SK-MEL-5 (cell line): ENCODE measurements around the gene MAD1L1. TPM values are rescaled to one million over a fixed set of nuclear protein-coding genes. Genes with fewer than 3 reads are reported as not detected.
"Not testable (repeated sequence)": the region's sequence is repeated elsewhere in the genome, so short reads cannot be mapped to it uniquely, and the experiment has no call there.

Experiments used
- DNase-seq: peaks from one replicate; pipeline ENCODE4 v3.0.0-alpha.2; 2016; ENCODE audit warnings: low read depth, low spot score
- in situ Hi-C: cut with HindIII; loops from 2 replicates; pipeline ENCODE4 v1.10.0; 2016; ENCODE audit warnings: low sequenced_read_pairs, high pct_unique_total_duplicates, low pct_unique_long_range_greater_than_20kb
- total RNA-seq: library from RNA; depleted of rRNA; stranded (reverse); fragments of >200 nt; shearing (Covaris generic); gene quantifications from 2 replicates; pipeline ENCODE4 v1.2.3, GENCODE V29; 2014

The MAD1L1 gene
- total RNA-seq, 1 experiment from 2014 or later: 204 TPM

DNA sequence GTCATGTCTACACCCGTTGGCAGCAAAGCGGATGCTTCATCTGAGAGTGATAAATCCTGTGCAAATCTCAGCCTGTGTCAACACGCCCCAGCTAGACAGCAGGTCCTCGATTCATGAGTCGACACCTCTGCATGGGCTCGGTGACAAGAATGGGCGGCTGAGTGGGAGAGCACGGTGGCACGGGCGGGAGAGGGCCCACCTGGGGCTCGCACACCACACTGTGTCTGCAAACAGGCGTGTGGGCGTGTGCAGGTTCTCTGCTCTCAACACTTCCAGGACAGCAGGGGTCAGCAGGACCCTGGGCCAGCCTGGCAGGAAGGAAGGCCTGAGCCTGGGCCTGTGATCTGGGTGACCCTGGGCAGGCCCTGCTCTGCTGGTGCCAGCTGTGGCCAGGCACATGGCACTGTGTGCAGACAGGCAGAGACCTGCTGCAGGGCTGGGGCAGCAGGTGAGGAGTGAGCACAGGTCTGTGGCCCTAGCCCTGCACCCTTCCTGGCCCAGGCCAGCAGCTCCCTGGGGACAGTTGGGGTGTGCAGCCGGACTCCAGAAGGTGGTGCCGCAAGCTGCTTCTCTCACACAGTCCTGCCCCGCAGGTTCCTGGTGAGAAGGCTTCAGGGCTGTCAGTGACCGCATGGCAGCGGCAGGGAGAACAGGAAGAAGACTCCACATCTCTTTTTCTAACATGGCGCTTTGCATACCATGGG is 346.2 kb downstream of the MAD1L1 start:
- in situ Hi-C loops: no loop called here

DNA sequence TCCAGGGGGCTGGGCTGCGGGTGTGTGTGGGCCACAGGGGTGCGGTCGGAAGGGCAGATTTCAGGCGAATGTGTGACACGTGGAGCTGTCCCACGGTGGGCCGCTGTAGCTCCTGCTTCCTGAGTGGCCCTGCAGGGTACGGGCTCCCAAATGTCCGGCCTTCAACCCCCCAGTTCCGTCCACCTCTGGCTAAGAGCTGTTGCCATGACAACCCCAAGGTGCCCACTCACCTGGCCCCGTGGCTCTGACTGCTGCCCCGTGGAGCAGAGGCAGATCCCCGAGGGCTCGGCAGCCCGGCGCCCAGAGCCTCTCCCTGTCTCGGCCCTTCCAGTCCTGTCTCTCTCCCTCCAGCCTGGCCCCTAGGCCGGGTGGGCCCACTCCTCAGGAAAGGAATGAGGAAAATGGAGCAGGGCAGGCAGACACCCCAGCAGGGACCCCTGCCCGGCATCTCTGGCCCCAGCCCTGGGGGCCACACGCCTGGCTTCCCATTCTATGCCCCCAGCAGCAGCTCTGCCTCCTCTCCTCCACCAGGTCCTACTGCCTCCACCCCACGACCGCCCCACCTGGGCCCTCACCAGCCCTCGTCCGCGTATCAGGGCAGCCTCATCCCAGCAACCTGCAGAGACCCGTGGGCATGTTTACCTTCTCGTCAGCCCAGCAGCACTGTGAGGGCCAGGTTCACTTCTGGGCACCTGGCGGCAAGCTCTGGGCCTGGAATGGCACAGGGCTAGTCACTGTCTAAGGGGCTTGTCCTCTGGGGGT is 347.1 kb downstream of the MAD1L1 start:
- in situ Hi-C loops: no loop called here
- DNase-seq: no peak

More for the DNA sequence above, 346.2 kb downstream of the MAD1L1 start:
- no peak for DNase-seq

- no peak for DNase-seq
- in situ Hi-C loops: no loop called here
These were observed 348.0 kb downstream of the MAD1L1 start for GRCh38 chr7:1884583-1885350.

DNA sequence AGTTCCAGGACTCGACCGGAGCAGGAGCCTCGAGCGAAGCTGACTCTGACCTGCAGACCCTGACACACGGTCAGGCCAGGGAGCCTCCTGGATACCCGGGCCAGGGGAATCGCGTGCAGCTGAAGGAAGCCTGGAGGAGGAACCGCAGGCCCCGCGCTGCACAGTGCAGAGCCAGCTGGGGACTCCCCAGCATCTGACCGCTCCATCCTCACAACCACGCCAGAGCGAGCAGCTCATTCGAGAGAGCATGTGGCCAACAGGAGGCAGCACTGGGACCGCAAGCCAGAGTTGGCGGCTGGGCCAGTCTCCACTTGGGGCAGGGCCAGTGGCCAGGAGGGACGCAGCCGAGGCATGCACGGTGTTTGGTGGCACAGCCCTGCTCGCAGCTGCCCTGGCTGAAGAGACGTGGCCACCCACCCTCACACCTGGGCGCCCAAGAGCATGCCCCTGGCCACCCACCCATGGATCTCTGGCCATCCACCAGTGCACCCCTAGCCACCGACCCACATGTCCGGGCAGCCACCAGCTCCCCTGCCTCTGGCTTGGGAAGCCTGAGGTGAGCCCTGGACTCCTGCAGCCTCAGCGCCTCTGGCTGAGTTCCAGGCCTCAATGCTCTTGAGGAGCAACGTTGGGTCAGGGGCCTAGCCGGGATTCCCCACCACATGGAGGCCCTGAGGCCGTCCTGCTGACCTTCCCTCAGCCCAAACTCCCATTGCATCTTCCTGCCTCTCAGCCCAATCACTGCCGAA is 348.7 kb downstream of the MAD1L1 start:
- no peak for DNase-seq
- in situ Hi-C loops: no loop called here

- no peak for DNase-seq
- in situ Hi-C loops: no loop called here
These were observed 349.5 kb downstream of the MAD1L1 start for GRCh38 chr7:1883031-1883761.

- in situ Hi-C loops: no loop called here
- no peak for DNase-seq
These were observed 350.3 kb downstream of the MAD1L1 start for GRCh38 chr7:1882451-1882850.

DNA sequence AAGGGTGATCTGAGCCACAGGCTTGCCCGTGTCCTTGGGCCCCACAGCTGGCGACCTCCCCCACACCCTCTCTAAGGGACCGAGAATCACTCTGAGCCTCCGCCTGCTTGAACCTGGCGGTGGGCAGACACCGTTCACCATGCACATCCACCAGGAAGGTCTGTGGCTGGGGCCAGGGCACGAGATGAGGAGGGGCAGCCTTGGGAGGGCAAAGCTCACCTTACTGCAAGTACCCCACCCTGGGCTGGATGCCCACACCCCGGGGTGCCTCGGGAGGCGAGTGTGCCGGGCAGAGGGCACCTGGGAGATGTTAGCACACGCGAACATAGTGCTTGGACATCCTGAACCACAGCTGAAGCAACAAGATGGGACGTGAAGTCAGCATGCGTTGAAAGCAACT is 350.8 kb downstream of the MAD1L1 start:
- in situ Hi-C loops: no loop called here
- no peak for DNase-seq

DNA sequence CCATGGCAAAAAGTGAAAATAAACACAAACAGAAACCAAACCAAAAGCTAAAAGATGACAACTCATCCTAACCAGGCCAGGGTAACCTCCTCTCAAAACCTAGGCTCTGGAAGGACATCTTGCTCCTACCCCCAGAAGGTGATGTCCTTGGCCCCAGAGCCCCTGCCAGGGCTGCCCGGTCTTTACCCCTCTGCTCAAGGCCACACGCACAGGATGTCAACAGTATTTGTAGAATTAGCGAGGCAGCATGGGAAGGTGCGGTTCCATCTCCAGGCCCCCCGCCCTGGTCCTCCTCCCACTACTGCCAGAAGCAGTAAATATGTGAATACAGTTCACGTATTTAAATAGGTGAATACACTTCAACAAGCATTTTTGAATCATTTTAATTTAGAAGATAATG is 356.1 kb downstream of the MAD1L1 start:
- in situ Hi-C loops, DNase-seq: not testable (repeated sequence)

DNA sequence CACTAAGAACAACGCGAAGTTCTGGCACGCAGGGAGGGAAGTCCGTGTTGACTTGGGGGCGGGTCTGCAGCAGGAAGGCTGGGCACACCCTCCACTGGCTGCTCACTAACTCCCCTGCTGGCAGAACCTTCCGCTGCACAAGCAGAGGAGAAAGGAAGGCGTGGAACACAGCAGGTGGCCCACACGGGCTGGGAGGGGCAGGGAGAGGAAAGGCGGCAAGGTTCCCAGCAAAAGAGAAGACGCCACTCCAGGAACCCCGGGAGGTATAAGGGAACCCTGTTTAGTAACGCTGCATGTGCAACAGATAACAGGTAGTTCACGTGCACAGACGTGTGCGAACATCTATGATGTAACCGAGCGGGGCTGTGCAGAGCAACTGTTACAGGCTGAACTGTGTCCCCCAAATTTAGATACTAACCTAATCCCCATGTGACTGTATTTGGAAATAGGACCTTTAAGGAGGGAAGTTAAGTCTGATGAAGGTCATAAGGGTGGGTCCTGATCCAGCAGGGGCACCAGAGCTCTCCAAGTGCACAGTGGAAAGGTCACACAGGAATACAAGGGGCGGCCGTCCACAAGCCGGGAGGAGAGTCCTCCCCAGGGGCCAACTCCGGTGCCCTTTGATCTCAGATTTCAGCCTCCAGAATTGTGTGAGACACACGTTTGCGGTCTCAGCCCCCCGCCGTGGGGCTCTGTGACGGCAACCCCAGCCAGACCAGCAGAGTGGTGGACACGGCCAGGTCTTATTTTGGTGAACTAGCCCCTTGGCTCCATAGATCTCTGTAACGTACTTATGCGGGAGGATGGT is 357.1 kb downstream of the MAD1L1 start:
- DNase-seq, in situ Hi-C loops: not testable (repeated sequence)

- DNase-seq, in situ Hi-C loops: not testable (repeated sequence)
These were observed 358.0 kb downstream of the MAD1L1 start for GRCh38 chr7:1874590-1875391.

DNA sequence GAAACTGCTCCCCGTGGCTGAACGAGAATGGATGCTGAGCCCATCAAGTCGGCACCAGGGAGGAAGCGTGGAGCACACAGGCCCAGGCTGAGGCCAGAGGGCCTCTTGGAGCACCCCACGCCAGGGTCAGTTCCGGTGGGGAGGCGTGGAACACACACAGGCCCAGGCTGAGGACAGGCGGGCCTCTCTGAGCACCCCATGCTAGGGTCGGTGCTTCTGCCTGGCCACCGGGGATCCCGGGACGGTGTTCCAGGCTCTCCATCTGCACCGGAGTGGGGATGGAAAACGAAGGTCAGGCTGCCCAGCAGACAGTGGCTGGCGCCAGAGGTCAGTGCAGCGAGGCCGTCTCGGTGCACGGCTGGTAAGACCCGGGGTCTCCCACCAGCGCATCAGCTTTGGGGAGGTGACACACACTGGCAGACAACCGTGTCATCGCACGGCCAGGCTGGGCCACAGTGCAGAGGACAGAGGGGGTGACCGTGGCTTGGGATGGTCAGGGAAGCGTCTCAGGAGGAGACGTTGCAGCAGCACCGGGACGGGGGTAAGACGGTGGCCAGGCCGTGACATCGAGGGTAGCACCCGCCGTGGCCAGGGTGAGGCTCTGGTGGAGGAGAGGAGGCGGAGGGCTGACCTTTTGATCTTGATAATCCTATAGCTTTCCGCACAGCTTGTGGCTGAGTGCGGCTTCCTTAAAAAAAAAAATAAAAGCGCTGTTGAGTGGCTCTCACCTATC is 358.7 kb downstream of the MAD1L1 start:
- DNase-seq: no peak
- in situ Hi-C loops: no loop called here

DNA sequence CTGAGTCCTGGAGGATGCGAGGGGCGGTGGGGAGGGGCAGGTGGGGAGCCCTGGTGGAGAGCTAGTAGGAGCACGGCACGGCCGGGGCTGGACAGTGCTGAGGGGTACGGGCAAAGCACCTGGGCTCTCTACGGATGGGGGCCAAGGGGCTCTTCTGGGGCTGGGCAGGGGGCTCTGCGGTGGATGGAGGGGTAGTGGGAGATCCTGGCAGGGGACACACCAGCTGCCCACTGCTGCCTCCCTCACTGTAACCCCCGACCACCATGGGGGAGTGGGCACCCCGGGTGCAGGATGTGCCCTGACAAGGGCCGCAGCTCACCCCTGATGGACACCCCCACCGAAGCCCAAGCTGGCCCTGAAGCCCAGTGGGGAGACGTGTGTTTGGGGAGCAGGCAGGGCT is 359.3 kb downstream of the MAD1L1 start:
- no peak for DNase-seq
- in situ Hi-C loops: no loop called here

- no peak for DNase-seq
- in situ Hi-C loops: no loop called here
These were observed 359.7 kb downstream of the MAD1L1 start for GRCh38 chr7:1873070-1873405.

- in situ Hi-C loops: no loop called here
These were observed 360.3 kb downstream of the MAD1L1 start for GRCh38 chr7:1872191-1873069.

More at GRCh38 chr7:1872191-1873069, 360.3 kb downstream of the MAD1L1 start:
- no peak for DNase-seq
